Karpas-422 (cell line): ENCODE measurements around the gene DUSP22. TPM values are rescaled to one million over a fixed set of nuclear protein-coding genes. Genes with fewer than 3 reads are reported as not detected.

ENCODE experiments used
- DNase-seq: peaks from one replicate; pipeline ENCODE4 v3.0.0-alpha.2; 2015
- H2AFZ ChIP-seq: fragments of 200-600 bp; sonication (generic); 2 replicates; pipeline ENCODE4 v1.6.1; 2014; ENCODE audit warnings: antibody characterized with exemption, low read length, mixed read lengths
- H3K27ac ChIP-seq: fragments of 200-600 bp; sonication (generic); 2 replicates; pipeline ENCODE4 v1.5.1; 2014; ENCODE audit warnings: mild to moderate bottlenecking, low read length, moderate library complexity
- H3K27me3 ChIP-seq: fragments of 200-600 bp; sonication (generic); 2 replicates; pipeline ENCODE4 v1.6.1; 2014; ENCODE audit warnings: low read length, mixed read lengths
- H3K36me3 ChIP-seq: fragments of 200-600 bp; sonication (generic); 2 replicates; pipeline ENCODE4 v1.6.1; 2014; ENCODE audit warnings: low read length, mixed read lengths; ENCODE audit not compliant: insufficient read depth
- H3K4me1 ChIP-seq: fragments of 200-600 bp; sonication (generic); 2 replicates; pipeline ENCODE4 v1.6.1; 2014; ENCODE audit warnings: mild to moderate bottlenecking, low read length, mixed read lengths
- H3K4me2 ChIP-seq: fragments of 200-600 bp; sonication (generic); 2 replicates; pipeline ENCODE4 v1.6.1; 2014; ENCODE audit warnings: low read length, low read depth, mild to moderate bottlenecking; ENCODE audit not compliant: poor library complexity, severe bottlenecking
- H3K4me3 ChIP-seq: fragments of 200-600 bp; sonication (generic); 2 replicates; pipeline ENCODE4 v1.5.1; 2014; ENCODE audit warnings: mild to moderate bottlenecking, antibody characterized with exemption, low read length, mixed read lengths
- H3K79me2 ChIP-seq: fragments of 200-600 bp; sonication (generic); 2 replicates; pipeline ENCODE4 v1.6.1; 2014; ENCODE audit warnings: mild to moderate bottlenecking, low read length, mixed read lengths
- H3K9ac ChIP-seq: fragments of 200-600 bp; sonication (generic); 2 replicates; pipeline ENCODE4 v1.6.0; 2014; ENCODE audit warnings: low read length
- H3K9me2 ChIP-seq: fragments of 200-600 bp; sonication (generic), shearing (Covaris generic); replicated peaks from 2 replicates; pipeline ENCODE4 v1.6.0; 2014; ENCODE audit warnings: mild to moderate bottlenecking, low read length, moderate library complexity; ENCODE audit not compliant: insufficient read depth
- H3K9me3 ChIP-seq: fragments of 300-700, 200-600 bp; sonication (generic); 2 replicates; pipeline ENCODE4 v1.6.1; 2014; ENCODE audit warnings: low read length, mixed read lengths
- H4K20me1 ChIP-seq: fragments of 200-600 bp; sonication (generic); 2 replicates; pipeline ENCODE4 v1.6.1; 2014; ENCODE audit warnings: mild to moderate bottlenecking, antibody characterized with exemption, low read length, low read depth; ENCODE audit not compliant: insufficient read depth
- total RNA-seq: library from RNA; depleted of rRNA; stranded (reverse); fragments of >200 nt; shearing (Covaris generic); gene quantifications from 2 replicates; pipeline ENCODE4 v1.2.3, GENCODE V29; 2014; ENCODE audit warnings: low replicate concordance

DUSP22 gene
- total RNA-seq, 1 experiment from 2014 or later, result 13.2 TPM

DNA sequence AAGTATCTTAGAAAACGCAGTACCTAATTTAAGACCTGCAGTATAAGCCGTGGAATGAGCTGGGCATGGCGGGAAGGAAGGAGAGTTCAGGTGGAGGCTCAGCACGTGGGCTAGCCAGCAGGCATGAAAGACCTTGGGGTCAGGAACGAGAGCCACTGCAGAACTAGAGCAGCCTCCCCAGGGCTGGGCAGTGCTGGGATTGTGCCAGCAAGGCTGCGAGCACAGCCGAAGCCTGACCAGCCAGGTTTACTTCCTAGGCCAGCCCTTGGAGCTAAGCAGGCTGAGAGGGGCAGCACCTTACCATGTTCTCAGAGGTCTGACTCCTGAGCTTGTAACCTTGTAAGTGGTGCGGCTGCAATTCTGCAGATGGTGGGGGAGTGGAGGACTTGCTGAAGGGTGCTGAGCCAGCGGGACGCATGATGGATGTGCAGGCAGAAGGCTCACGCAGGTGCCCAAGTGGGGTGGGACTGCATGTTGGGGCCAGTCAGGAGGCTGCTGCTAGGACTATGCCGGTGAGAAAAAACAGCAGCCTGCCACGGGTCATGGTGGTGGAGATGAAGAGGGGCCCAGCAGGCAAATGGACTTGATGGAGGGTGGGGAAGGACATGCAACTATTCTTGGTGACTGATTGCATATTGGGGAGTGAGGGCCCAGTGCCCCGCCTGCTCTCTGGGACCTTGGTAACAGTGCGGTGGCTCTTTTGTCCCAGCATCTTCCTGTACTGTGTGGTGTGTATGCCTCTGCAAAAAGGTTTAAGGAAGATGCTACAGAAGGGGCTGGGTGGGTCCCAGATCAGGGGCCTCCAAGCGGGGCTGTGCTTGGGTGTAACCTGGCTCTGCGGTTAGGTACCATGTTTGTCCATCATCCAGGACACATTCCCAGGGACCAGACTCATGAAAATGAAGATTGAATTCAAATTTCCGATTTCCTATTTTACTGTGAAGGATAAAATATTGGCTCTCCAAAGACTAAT is 61.6 kb downstream of the DUSP22 start:
- no peak overlapping the region for H3K27ac ChIP-seq
- H3K4me2 ChIP-seq, result no peak overlapping the region
- H3K27me3 ChIP-seq, result no peaks in the 10 kb centered on the region
- H3K9me3 ChIP-seq, result no peaks in the 10 kb centered on the region; the same call in 1 of the 2 replicates
- H3K79me2 ChIP-seq, result no peaks in the 10 kb centered on the region
- H4K20me1 ChIP-seq, result 0 out of 2 replicates have a peak, but pooled peaks cover 4% of the 10 kb centered on the region
- H2AFZ ChIP-seq, result no peak overlapping the region
- no peak for DNase-seq
- no peaks in the 10 kb centered on the region for H3K36me3 ChIP-seq
- no peak overlapping the region for H3K4me3 ChIP-seq
- H3K9ac ChIP-seq, result no peak overlapping the region
- peaks cover 6% of the 10 kb centered on the region for H3K4me1 ChIP-seq
- no peaks in the 10 kb centered on the region for H3K9me2 ChIP-seq

DNA sequence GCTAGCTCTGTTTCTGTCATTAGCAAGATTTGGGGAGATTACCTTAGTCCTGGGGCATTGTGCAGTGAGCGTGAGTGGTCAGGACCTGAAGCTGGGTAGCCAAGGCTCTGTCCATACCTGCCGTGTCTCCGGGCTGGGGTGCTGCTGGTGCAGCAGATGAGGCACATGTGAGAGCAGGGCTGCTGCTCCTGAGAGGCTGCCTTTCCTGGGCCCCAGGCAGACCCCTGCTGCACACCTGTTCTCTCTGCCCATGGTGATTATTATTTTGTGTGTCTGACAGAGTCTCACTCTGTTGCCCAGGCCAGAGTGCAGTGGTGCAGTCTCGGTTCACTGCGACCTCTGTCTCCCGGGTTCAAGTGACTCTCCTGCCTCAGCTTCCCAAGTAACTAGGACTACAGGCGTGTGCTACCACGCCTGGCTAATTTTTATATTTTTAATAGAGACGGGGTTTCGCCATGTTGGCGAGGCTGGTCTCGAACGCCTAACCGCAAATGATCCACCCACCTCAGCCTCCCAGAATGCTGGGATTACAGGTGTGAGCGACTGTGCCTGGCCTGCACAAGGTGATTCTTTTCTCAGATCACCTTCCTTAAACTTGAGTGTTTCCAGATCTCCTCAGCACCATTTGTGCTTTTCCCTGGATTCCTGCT is 62.5 kb downstream of the DUSP22 start:
- H4K20me1 ChIP-seq, result no peaks in the 10 kb centered on the region
- no peak for DNase-seq
- no peaks in the 10 kb centered on the region; the same call in 1 of the 2 replicates for H3K9me3 ChIP-seq
- no peaks in the 10 kb centered on the region for H3K36me3 ChIP-seq
- H3K27me3 ChIP-seq, result no peaks in the 10 kb centered on the region
- no peak overlapping the region for H3K27ac ChIP-seq
- H3K9ac ChIP-seq, result no peak overlapping the region
- H3K9me2 ChIP-seq, result no peaks in the 10 kb centered on the region
- H3K79me2 ChIP-seq, result no peaks in the 10 kb centered on the region
- peaks cover 4% of the 10 kb centered on the region for H3K4me1 ChIP-seq
- H3K4me2 ChIP-seq, result no peak overlapping the region
- no peak overlapping the region for H3K4me3 ChIP-seq
- H2AFZ ChIP-seq, result no peak overlapping the region

DNA sequence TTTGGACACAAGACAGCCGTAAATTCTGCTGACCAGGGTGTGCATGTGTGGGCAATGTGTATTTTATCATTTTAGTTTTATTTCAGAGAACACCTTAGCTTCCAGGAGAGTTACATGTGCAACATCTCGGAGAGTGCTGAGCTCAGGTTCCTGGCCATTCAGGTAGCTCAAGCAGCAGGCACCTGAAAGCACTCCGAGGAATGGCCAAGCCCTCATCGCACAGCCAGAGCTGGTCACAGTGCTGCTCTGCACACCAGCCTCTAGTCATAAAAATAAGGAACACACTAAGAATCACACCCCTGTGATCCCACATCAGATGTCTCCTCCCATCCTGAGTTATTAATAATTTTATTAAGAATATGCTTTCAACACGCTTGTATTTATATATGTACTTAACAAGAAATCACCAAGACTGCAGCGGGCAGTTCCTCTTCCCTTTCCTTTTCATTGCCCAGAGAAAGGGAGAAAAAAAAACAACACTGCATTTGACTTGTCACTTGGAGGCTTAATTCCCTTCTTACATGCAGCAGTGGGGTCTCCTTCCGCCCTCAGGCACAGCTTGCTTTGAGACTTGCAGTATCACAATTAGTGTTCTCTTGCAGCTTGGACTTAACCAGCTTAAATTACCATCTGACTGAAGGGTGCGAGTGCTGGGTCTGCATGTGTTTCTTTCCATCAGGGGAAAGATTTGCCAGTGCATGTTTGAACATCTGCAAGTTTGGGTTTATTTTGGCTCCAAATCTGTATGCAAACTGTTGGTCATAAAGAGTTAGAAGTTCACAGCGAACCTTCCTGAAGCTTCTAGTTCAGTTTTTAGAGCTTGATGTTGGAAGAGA is 63.3 kb downstream of the DUSP22 start:
- no peaks in the 10 kb centered on the region for H3K79me2 ChIP-seq
- H3K4me1 ChIP-seq, result no peaks in the 10 kb centered on the region
- H3K9me2 ChIP-seq, result no peaks in the 10 kb centered on the region
- no peak overlapping the region for H3K4me2 ChIP-seq
- no peaks in the 10 kb centered on the region for H3K27me3 ChIP-seq
- no peak for DNase-seq
- H2AFZ ChIP-seq, result no peak overlapping the region
- H4K20me1 ChIP-seq, result no peaks in the 10 kb centered on the region
- H3K9ac ChIP-seq, result no peak overlapping the region
- H3K27ac ChIP-seq, result no peak overlapping the region
- H3K36me3 ChIP-seq, result no peaks in the 10 kb centered on the region
- no peak overlapping the region for H3K4me3 ChIP-seq
- no peaks in the 10 kb centered on the region; the same call in 1 of the 2 replicates for H3K9me3 ChIP-seq

DNA sequence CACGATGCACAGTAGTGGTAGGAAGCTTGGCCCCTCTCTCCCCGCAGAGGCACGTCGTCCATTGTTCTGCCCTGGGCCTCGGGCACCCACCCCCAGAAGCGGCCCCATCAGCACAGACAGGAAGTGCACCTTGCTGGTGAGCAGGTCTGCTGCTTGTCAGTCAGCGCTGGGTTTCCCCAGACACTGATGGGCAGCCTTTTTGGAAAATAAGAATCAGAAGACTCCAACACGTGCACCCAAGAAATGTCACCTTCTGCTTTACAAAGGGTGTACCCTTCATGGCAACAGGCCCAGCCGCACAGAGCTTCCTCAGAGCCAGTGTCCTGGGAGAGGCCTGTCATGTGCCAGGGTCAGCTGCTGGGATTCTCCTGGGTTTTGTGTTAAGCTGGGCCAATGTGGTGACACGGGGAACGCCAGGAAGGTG is 64.6 kb downstream of the DUSP22 start:
- Histone ChIP-seq H3K4me2 (no peak overlapping the region), H3K9ac (no peak overlapping the region), H3K4me1 (no peaks in the 10 kb centered on the region), H3K27ac (no peak overlapping the region), H3K4me3 (no peak overlapping the region), H4K20me1 (no peaks in the 10 kb centered on the region), H3K9me2 (no peaks in the 10 kb centered on the region), H3K27me3 (no peaks in the 10 kb centered on the region), H2AFZ (no peak overlapping the region), H3K9me3 (no peaks in the 10 kb centered on the region; the same call in 1 of the 2 replicates), H3K36me3 (no peaks in the 10 kb centered on the region), H3K79me2 (no peaks in the 10 kb centered on the region)
- DNase-seq, result no peak

- Histone ChIP-seq H3K4me2 (no peak overlapping the region), H3K36me3 (no peaks in the 10 kb centered on the region), H3K4me1 (no peaks in the 10 kb centered on the region), H3K27ac (no peak overlapping the region), H3K4me3 (no peak overlapping the region), H4K20me1 (no peaks in the 10 kb centered on the region), H3K9ac (no peak overlapping the region), H2AFZ (no peak overlapping the region), H3K27me3 (no peaks in the 10 kb centered on the region), H3K9me3 (no peaks in the 10 kb centered on the region; the same call in 1 of the 2 replicates), H3K9me2 (no peaks in the 10 kb centered on the region), H3K79me2 (no peaks in the 10 kb centered on the region)
- no peak for DNase-seq
Measured at GRCh38 chr6:357261-357790, 65.0 kb downstream of the DUSP22 start.

GRCh38 chr6:357791-358341 is 65.6 kb downstream of the DUSP22 start:
- Histone ChIP-seq H3K4me1 (no peaks in the 10 kb centered on the region), H3K27ac (no peak overlapping the region), H3K9ac (no peak overlapping the region), H2AFZ (no peak overlapping the region), H4K20me1 (no peaks in the 10 kb centered on the region), H3K36me3 (no peaks in the 10 kb centered on the region), H3K27me3 (no peaks in the 10 kb centered on the region), H3K4me3 (no peak overlapping the region), H3K79me2 (no peaks in the 10 kb centered on the region), H3K9me3 (no peaks in the 10 kb centered on the region; the same call in 1 of the 2 replicates), H3K9me2 (no peaks in the 10 kb centered on the region), H3K4me2 (no peak overlapping the region)
- DNase-seq, result no peak

GRCh38 chr6:358432-358831 is 66.1 kb downstream of the DUSP22 start:
- Histone ChIP-seq H3K27ac (no peak overlapping the region), H3K36me3 (no peaks in the 10 kb centered on the region), H4K20me1 (no peaks in the 10 kb centered on the region), H3K9ac (no peak overlapping the region), H3K4me1 (no peaks in the 10 kb centered on the region), H2AFZ (no peak overlapping the region), H3K4me2 (no peak overlapping the region), H3K79me2 (no peaks in the 10 kb centered on the region), H3K9me3 (no peaks in the 10 kb centered on the region), H3K4me3 (no peak overlapping the region), H3K27me3 (no peaks in the 10 kb centered on the region), H3K9me2 (no peaks in the 10 kb centered on the region)
- no peak for DNase-seq
